Hepatocyte (in vitro differentiated cells): ENCODE results near the gene SCARF2.

Experiments
- CTCF ChIP-seq: fragments of 200-600 bp; sonication (generic); IDR thresholded peaks from 2 replicates; pipeline ENCODE4 v1.5.1; 2016; ENCODE audit warnings: antibody characterized with exemption, mild to moderate bottlenecking; ENCODE audit not compliant: poor library complexity
- EZH2 ChIP-seq: fragments of 200-600 bp; sonication (generic); IDR thresholded peaks from 2 replicates; pipeline ENCODE4 v1.6.1; 2016; ENCODE audit warnings: antibody characterized with exemption, mild to moderate bottlenecking, borderline replicate concordance
- EZH2phosphoT487 ChIP-seq: fragments of 200-600 bp; sonication (generic); IDR thresholded peaks from one replicate; pipeline ENCODE4 v1.6.1; 2018; ENCODE audit warnings: antibody characterized with exemption, mild to moderate bottlenecking, low read depth, moderate library complexity; ENCODE audit not compliant: unreplicated experiment, severe bottlenecking

- TF ChIP-seq CTCF (no peak), EZH2 (no peak), EZH2phosphoT487 (no peak)
These were observed 21.0 kb upstream of the SCARF2 start for GRCh38 chr22:20458530-20459151.
